ENCODE data around the gene RHBDF2. TPM values are rescaled to one million over a fixed set of nuclear protein-coding genes. Genes with fewer than 3 reads are reported as not detected.

RHBDF2 gene
- total RNA-seq, 1 donor from 2014 or later, result 0.79 TPM

- no peak overlapping the region for H3K4me2 ChIP-seq
- no peak overlapping the region for H3K27ac ChIP-seq
- H3K79me2 ChIP-seq (ENCODE audit: low read depth), result no peaks in the 10 kb centered on the region
- peaks cover 5% of the 10 kb centered on the region for H3K27me3 Mint-ChIP-seq (ENCODE audit: insufficient read depth, low read depth)
- no peaks in the 10 kb centered on the region for H3K36me3 ChIP-seq
- peaks cover 11% of the 10 kb centered on the region for H3K4me1 ChIP-seq
- H3K27ac Mint-ChIP-seq, result no peak overlapping the region
- H4K20me1 ChIP-seq (ENCODE audit: low read depth), result no peaks in the 10 kb centered on the region
- H3K4me3 Mint-ChIP-seq, result no peak overlapping the region
- no peaks in the 10 kb centered on the region for H3K9me3 Mint-ChIP-seq
- no peak for TF ChIP-seq EZH2 (IDR thresholded peaks at IDR 0.05)
- TF ChIP-seq EZH2phosphoT487 (IDR thresholded peaks at IDR 0.05), result no peak
- no peak for TF ChIP-seq CTCF (IDR thresholded peaks at IDR 0.05)
- no peaks in the 10 kb centered on the region for H3K9me3 ChIP-seq (ENCODE audit: low read depth)
- H3K4me1 Mint-ChIP-seq, result peaks cover 5% of the 10 kb centered on the region
- H3K27me3 ChIP-seq, result no peaks in the 10 kb centered on the region
- no peak overlapping the region for H3K4me3 ChIP-seq
- H2AFZ ChIP-seq (replicated peaks), result no peak overlapping the region
- H3K9ac ChIP-seq, result no peak overlapping the region
- DNase-seq (ENCODE audit: low spot score), result no peak
- H3K36me3 Mint-ChIP-seq, result no peaks in the 10 kb centered on the region
- peaks cover 5% of the 10 kb centered on the region for H3F3A ChIP-seq (ENCODE audit: low read depth)
Observed at GRCh38 chr17:76472258-76472645, 29.0 kb downstream of the RHBDF2 start.

- TF ChIP-seq CTCF (IDR thresholded peaks at IDR 0.05) (no peak), EZH2phosphoT487 (IDR thresholded peaks at IDR 0.05) (no peak), EZH2 (IDR thresholded peaks at IDR 0.05) (no peak)
- H3K4me1 Mint-ChIP-seq, result peaks cover 10% of the 10 kb centered on the region
- no peak overlapping the region for H3K27ac Mint-ChIP-seq
Observed at GRCh38 chr17:76471498-76472257, 29.5 kb downstream of the RHBDF2 start.

GRCh38 chr17:76469991-76470739 is 31.1 kb downstream of the RHBDF2 start:
- Mint-ChIP-seq H3K27ac (peak overlapping the region; percentile 74), H3K36me3 (no peaks in the 10 kb centered on the region), H3K27me3 (ENCODE audit: insufficient read depth, low read depth) (no peaks in the 10 kb centered on the region), H3K4me1 (peaks cover 16% of the 10 kb centered on the region), H3K9me3 (no peaks in the 10 kb centered on the region), H3K4me3 (no peak overlapping the region)
- H3K9me3 ChIP-seq (ENCODE audit: low read depth), result no peaks in the 10 kb centered on the region
- no peak overlapping the region for H3K27ac ChIP-seq
- no peak for TF ChIP-seq EZH2phosphoT487 (IDR thresholded peaks at IDR 0.05)
- TF ChIP-seq CTCF (IDR thresholded peaks at IDR 0.05), result no peak
- no peak for TF ChIP-seq EZH2 (IDR thresholded peaks at IDR 0.05)
- no peaks in the 10 kb centered on the region for H4K20me1 ChIP-seq (ENCODE audit: low read depth)
- no peaks in the 10 kb centered on the region for H3K36me3 ChIP-seq
- H3K27me3 ChIP-seq, result no peaks in the 10 kb centered on the region
- H2AFZ ChIP-seq (replicated peaks), result no peak overlapping the region
- H3K4me2 ChIP-seq, result no peak overlapping the region
- no peak overlapping the region for H3K4me3 ChIP-seq
- H3K4me1 ChIP-seq, result peaks cover 19% of the 10 kb centered on the region
- H3K9ac ChIP-seq, result no peak overlapping the region
- peaks cover 14% of the 10 kb centered on the region for H3F3A ChIP-seq (ENCODE audit: low read depth)
- no peak for DNase-seq (ENCODE audit: low spot score)
- H3K79me2 ChIP-seq (ENCODE audit: low read depth), result no peaks in the 10 kb centered on the region

More at GRCh38 chr17:76471498-76472257, 29.5 kb downstream of the RHBDF2 start:
- H3F3A ChIP-seq (ENCODE audit: low read depth), result peaks cover 11% of the 10 kb centered on the region
- no peaks in the 10 kb centered on the region for H3K9me3 ChIP-seq (ENCODE audit: low read depth)
- peaks cover 16% of the 10 kb centered on the region for H3K4me1 ChIP-seq
- H3K36me3 ChIP-seq, result no peaks in the 10 kb centered on the region
- no peak overlapping the region for H3K4me3 ChIP-seq
- H3K4me3 Mint-ChIP-seq, result no peak overlapping the region
- no peaks in the 10 kb centered on the region for H3K36me3 Mint-ChIP-seq
- H3K27ac ChIP-seq, result no peak overlapping the region
- H4K20me1 ChIP-seq (ENCODE audit: low read depth), result no peaks in the 10 kb centered on the region
- no peak overlapping the region for H3K4me2 ChIP-seq
- H3K79me2 ChIP-seq (ENCODE audit: low read depth), result no peaks in the 10 kb centered on the region
- no peak for DNase-seq (ENCODE audit: low spot score)
- H3K9ac ChIP-seq, result no peak overlapping the region
- no peaks in the 10 kb centered on the region for H3K9me3 Mint-ChIP-seq
- H3K27me3 Mint-ChIP-seq (ENCODE audit: insufficient read depth, low read depth), result peaks cover 5% of the 10 kb centered on the region
- H2AFZ ChIP-seq (replicated peaks), result no peak overlapping the region
- H3K27me3 ChIP-seq, result no peaks in the 10 kb centered on the region

Data from neural progenitor cell (in vitro differentiated cells).